Liver (tissue), 3 donors: ENCODE results near the gene STXBP1.

Experiments
- GABPA ChIP-seq, 2 donors: IDR thresholded peaks in 1 of 2; conservative IDR thresholded peaks in 1 of 2; 2 replicates each; pipeline ENCODE4 v1.6.1; 2016; ENCODE audit warnings: antibody characterized with exemption in 2 of 2, mild to moderate bottlenecking in 1 of 2, moderate library complexity in 1 of 2
- RAD21 ChIP-seq, 2 donors: IDR thresholded peaks; 2 replicates each; pipeline ENCODE4 v1.6.1; 2016; ENCODE audit warnings: antibody characterized with exemption in 2 of 2, mild to moderate bottlenecking in 2 of 2
- TF ChIP-seq, protein P1 (sequence below): fragments of 150-350 bp; IDR thresholded peaks from 2 replicates; pipeline ENCODE4 v1.5.1; 2017; ENCODE audit warnings: improper control_type of control experiment, low read depth, low read length; ENCODE audit not compliant: missing input control
- donor health status: healthy.
- donor health status: healthy.

DNA sequence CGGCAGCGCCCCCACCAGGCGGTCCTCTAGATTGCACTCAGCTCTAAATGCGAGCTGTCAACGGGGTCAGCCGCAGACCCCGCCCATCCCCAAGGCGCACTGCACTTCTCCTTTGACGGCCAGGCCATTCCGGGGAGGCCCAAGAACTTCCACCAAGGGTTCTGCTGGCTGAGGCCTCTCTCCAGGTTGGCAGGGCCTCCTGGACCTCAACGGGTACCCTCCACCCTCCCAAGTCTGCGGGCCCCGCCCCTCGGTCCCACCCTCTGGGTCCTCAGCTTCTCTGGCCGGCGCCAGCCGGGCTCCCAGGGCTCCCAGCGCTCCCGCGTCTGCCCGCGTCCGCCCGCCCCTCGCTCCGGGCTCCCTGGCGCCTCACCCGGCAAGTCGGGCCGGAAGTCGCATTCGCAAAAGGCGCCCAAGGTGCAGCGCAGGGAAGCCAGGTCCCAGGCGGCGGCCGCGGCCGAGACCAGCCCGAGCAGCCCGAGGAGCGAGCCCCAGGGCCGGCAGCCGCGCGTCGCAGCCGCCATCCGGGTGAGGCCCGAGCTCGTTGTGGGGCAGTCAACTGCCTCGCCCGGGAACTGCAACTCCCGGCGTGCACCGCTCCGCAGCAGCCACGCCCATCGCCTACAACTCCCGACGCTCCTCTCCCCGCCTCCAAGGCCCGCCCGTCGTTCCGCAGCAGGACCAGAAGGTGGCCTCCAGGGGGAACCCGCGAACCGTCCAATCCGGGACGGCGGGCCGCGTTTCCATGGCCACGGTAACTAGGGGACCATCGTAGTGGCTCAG is 122.9 kb downstream of the STXBP1 start, which contains the start of gene TOR2A:
- TF ChIP-seq RAD21 (IDR thresholded peaks at IDR 0.05) (peak; percentile 92 to 93), GABPA (IDR thresholded peaks at IDR 0.05 in 1 of 2, conservative IDR thresholded peaks at IDR 0.05 in 1 of 2) (peak in 1 of 2 donors; percentile 48)
- TF ChIP-seq, protein P1, sequence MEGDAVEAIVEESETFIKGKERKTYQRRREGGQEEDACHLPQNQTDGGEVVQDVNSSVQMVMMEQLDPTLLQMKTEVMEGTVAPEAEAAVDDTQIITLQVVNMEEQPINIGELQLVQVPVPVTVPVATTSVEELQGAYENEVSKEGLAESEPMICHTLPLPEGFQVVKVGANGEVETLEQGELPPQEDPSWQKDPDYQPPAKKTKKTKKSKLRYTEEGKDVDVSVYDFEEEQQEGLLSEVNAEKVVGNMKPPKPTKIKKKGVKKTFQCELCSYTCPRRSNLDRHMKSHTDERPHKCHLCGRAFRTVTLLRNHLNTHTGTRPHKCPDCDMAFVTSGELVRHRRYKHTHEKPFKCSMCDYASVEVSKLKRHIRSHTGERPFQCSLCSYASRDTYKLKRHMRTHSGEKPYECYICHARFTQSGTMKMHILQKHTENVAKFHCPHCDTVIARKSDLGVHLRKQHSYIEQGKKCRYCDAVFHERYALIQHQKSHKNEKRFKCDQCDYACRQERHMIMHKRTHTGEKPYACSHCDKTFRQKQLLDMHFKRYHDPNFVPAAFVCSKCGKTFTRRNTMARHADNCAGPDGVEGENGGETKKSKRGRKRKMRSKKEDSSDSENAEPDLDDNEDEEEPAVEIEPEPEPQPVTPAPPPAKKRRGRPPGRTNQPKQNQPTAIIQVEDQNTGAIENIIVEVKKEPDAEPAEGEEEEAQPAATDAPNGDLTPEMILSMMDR, result peak; percentile 99
